ENCODE results near the gene CLDND2. TPM values are rescaled to one million over a fixed set of nuclear protein-coding genes. Genes with fewer than 3 reads are reported as not detected.

Gene CLDND2
- total and polyA plus RNA-seq, 2 of the 8 experiments (the other 6 are each of a cell fraction or from before 2014, with no cell fraction given) = 0.21 to 0.56 TPM

DNA sequence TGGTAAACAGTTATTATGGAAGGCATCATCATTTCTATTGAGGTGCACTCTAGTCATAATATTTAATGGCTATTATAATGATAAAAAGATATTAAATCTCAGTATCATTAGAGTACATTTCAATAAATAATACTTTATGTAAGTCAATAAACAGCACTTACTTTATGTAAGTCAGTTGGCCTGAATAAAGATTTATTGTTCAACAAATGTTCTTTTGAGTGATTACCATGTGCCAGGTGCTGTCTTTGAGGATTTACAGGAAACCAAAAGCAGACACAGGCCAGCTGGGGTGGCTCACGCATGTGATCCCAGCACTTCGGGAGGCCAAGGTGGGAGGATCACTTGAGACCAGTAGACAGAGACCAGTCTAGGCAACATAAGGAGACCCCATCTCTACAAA lies 8.6 kb upstream of the CLDND2 start (continued):
- TF ChIP-seq JUND (IDR thresholded peaks at IDR 0.05; ENCODE audit: low read length) (no peak), YY1 (IDR thresholded peaks at IDR 0.05; ENCODE audit: low read depth, low read length) (no peak)
- TF ChIP-seq, protein P1, sequence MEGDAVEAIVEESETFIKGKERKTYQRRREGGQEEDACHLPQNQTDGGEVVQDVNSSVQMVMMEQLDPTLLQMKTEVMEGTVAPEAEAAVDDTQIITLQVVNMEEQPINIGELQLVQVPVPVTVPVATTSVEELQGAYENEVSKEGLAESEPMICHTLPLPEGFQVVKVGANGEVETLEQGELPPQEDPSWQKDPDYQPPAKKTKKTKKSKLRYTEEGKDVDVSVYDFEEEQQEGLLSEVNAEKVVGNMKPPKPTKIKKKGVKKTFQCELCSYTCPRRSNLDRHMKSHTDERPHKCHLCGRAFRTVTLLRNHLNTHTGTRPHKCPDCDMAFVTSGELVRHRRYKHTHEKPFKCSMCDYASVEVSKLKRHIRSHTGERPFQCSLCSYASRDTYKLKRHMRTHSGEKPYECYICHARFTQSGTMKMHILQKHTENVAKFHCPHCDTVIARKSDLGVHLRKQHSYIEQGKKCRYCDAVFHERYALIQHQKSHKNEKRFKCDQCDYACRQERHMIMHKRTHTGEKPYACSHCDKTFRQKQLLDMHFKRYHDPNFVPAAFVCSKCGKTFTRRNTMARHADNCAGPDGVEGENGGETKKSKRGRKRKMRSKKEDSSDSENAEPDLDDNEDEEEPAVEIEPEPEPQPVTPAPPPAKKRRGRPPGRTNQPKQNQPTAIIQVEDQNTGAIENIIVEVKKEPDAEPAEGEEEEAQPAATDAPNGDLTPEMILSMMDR (IDR thresholded peaks at IDR 0.05; ENCODE audit: control extremely low read depth in 1 of 3, insufficient read depth in 1 of 3, low read depth in 1 of 3, low read length in 3 of 3) = no peak

Measured in H1 (cell line).